GM19397 (cell line): ENCODE results near the gene YPEL2.
"Not testable (repeated sequence)": the region's sequence is repeated elsewhere in the genome, so short reads cannot be mapped to it uniquely, and the experiment has no call there.

Experiments used
- ATAC-seq: cut with Tn5 transposase; IDR thresholded peaks from one replicate; pipeline ENCODE4 v1.9.1; 2021; ENCODE audit warnings: mild to moderate bottlenecking, moderate library complexity; ENCODE audit not compliant: unreplicated experiment

The YPEL2 gene

DNA sequence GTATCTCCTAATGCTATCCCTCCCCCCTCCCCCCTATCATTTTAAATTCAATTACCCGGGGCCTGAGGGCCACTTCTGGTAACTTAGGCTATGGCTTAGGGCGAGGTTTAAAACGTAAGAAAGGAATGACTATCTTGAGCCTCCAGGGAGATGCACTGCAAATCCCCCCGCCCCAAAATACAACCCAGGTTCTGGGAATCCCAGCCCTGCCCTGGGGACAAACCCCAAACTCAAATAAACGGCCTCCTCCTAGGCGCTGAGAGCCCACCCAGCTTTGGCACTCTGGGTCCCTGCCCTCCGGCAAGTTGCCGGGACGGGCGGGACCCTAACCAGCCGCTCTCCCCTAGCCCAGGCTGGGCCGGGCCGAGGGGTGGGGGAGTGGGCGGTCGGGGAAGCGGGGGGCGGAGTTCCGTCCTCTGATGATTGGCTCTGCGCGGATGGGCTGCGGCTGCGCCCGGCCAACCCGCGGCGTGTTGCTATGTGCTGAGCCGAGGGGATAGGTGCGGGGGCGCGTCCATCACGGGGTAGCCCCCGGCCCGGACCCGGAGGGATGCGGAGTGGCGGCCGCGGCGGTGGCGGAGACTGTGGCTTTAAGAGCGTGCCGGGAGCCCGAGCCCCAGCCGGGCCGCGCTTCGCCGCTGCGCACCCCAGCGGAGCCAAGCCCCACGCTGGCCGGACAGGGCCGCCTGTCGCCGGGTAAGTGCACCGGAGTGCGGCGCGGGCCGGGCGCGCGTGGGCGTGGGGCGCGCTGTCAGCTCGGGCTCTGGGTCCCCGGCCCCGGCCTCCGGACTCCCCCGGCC, at the start of gene YPEL2:
Gene YPEL2, plus strand, starts transcription at position 527 of the 800 bp plus-strand sequence. CDS start 21,755 bp downstream, outside the sequence.
- ATAC-seq, result peak; percentile 96

- ATAC-seq, result no peak
Observed at GRCh38 chr17:59284317-59284716, 47.1 kb upstream of the YPEL2 start.

DNA sequence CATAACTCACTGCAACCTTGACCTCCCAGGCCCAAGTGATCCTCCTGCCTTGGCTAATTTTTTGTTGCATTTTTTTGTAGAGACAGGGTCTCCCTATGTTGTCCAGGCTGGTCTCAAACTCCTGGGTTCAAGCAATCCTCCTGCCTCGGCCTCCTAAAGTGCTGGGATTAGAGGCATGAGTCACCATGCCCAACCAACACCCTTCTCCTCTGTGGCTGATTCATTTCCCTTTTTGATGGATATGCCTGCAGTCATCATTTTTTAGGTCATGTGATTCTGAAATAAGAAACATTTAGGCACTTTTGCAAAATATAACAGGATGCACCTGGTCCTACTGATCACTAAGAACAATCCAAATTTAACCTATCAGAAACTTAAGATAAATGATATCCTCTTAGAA, 44.0 kb upstream of the YPEL2 start:
- no peak for ATAC-seq

GRCh38 chr17:59287891-59288290, 43.6 kb upstream of the YPEL2 start:
- ATAC-seq, result no peak

GRCh38 chr17:59289981-59290301, 41.5 kb upstream of the YPEL2 start:
- ATAC-seq, result no peak

DNA sequence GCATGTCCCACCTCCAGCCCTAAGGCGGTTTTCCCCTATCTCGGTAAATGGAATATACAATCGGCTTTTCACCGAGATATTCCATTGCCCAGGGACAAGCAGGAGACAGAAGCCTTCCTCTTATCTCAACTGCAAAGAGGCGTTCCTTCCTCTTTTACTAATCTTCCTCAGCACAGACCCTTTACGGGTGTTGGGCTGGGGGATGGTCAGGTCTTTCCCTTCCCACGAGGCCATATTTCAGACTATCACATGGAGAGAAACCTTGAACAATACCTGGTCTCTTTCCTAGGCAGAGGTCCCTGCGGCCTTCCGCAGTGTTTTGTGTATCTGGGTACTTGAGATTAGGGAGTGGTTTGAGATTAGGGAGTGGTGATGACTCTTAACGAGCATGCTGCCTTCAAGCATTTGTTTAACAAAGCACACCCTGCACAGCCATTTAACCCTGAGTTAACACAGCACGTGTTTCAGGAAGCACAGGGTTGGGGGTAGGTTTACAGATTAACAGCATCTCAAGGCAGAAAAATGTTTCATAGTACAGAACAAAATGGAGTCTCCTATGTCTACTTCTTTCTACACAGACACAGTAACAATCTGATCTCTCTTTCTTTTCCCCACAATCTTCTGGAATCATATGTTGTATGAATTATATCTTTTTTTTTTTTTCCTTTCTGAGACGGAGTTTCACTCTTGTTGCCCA, 41.0 kb upstream of the YPEL2 start:
- not testable (repeated sequence) for ATAC-seq

- no peak for ATAC-seq
Observed at GRCh38 chr17:59292174-59292523, 39.3 kb upstream of the YPEL2 start.

- no peak for ATAC-seq
Observed at GRCh38 chr17:59296190-59296589, 35.3 kb upstream of the YPEL2 start.

DNA sequence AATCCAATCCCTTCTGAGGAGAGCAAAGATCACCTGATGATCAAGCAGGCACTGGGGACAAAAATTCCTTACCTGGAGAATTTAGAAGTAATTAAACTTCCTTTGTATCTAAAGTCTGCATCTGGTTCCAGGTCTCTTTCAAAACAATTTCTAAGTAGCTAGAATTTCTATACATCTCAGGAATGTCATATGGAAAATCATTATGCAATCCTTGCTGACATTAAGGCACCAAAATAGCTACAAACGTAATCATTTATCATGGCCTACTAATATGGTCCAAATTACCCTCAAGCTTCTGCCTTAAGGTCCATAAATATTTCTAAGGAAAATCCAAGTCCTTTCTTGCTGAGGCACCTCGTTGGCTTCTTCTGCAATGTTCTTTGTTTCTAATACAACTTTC, 32.9 kb upstream of the YPEL2 start:
- ATAC-seq, result no peak

- ATAC-seq, result no peak
Observed at GRCh38 chr17:59299400-59300092, 31.9 kb upstream of the YPEL2 start.

DNA sequence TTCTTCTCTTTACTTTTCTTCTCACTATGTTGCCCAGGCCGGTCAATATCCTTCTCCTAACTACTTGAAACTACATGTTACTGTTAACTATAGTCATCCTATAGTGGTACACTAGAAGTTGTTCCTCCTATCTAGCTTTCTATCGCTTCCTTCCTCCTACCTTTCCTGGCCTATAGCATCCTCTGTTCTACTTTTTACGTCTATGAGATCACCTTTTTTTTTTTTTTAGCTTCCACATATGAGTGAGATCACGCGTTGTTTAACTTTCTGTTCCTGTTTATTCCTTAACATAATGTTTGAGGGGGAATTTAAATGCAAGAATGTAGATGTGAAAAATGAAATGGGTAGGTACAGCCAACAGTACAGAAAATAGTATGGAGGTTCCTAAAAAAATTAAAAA, 30.5 kb upstream of the YPEL2 start:
- ATAC-seq, result no peak

GRCh38 chr17:59304811-59305210, 26.6 kb upstream of the YPEL2 start:
- ATAC-seq, result no peak

- no peak for ATAC-seq
Observed at GRCh38 chr17:59310263-59310920, 21.1 kb upstream of the YPEL2 start.

GRCh38 chr17:59311051-59311468, 20.4 kb upstream of the YPEL2 start:
- no peak for ATAC-seq

DNA sequence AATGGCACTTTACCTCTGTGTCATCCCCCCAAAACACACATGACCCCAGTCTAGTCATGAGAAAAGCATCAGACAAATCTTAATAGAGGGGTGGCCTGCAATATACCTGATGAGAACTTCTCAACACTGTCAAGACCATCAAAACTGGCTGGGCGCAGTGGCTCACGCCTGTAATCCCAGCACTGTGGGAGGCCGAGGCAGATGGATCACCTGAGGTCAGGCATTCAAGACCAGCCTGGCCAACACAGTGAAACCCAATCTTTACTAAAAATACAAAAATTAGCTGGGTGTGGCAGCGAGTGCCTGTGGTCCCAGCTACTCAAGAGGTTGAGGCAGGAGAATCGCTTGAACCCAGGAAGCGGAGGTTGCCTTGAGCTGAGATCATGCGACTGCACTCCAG, 19.9 kb upstream of the YPEL2 start:
- not testable (repeated sequence) for ATAC-seq

GRCh38 chr17:59315866-59316265, 15.6 kb upstream of the YPEL2 start:
- no peak for ATAC-seq

DNA sequence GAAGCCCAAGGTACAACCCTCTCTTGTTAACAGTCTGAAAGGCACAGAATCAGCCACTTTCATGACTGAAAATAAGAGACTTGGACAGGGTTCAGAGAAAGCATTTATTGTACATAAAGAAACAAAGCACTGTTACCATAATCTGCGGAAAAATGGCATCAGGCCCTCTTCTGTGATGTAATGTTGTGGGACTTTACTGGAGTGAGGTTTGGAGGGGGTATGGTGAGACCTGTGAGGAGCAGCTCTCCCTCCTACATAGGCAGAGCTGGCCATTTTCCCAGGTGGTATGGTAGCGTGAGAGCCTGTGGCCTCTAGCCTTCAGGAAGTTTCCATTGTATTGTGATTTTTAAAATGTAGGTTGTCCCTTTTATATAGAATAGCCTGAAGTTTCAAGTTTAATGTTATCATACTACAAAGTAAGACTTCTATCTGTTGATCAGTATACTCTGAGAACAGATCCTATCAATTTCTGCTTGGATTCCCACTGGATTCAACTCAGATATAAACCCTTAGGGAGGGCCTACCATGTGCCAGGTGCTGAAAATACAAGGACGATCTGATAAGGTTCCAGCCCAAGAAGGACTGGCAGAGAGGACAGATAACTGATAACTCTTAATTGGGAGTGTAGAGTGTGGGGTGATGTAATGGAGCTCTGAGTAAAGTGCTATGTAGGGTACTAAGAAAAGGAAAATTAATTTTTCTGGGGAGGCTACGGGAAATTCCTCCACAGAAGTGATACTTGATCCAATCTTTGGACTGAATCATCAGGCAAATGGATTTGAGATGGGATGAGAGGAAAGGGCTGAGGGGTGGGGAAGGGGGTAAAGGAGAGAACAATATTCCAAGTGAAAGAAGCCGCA, 4.1 kb upstream of the YPEL2 start:
- ATAC-seq, result no peak

DNA sequence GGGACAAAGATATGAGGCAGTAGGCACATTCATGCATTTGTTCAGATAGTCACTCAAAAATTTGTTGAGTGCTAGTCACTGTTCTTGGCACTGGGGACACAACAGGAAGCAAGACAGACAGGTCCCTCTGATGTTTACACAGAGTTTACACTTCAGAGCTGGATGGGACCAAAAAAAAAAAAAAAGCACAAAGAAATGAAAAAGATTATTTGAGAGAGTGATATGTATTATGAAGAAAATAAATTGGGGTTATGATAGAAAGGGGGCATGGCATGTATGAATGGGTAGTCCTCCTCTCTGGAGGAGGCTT, 3.5 kb upstream of the YPEL2 start:
- ATAC-seq, result no peak

GRCh38 chr17:59328601-59329000, 2.9 kb upstream of the YPEL2 start:
- no peak for ATAC-seq

- ATAC-seq, result no peak
Observed at GRCh38 chr17:59329176-59330052, 2.0 kb upstream of the YPEL2 start.
